ENCODE measurements around the gene CORO6.

The CORO6 gene

GRCh38 chr17:29590411-29591145 is 32.1 kb downstream of the CORO6 start:
- DNase-seq (ENCODE audit: low spot score), result peak; percentile 79

GRCh38 chr17:29589524-29590410 is 32.9 kb downstream of the CORO6 start, which contains the start of gene GIT1:
Gene GIT1 (minus strand): TSS chr17:29589648. CDS start chr17:29589378, 270 bp downstream.
- peak; percentile 97 for DNase-seq (ENCODE audit: low spot score)

GRCh38 chr17:29588562-29589411 is 33.9 kb downstream of the CORO6 start:
- peak; percentile 62 for DNase-seq (ENCODE audit: low spot score)

- DNase-seq (ENCODE audit: low spot score), result no peak
Measured at GRCh38 chr17:29588017-29588561, 34.6 kb downstream of the CORO6 start.

GRCh38 chr17:29587591-29587990 is 35.1 kb downstream of the CORO6 start:
- no peak for DNase-seq (ENCODE audit: low spot score)

GRCh38 chr17:29586676-29587469 is 35.8 kb downstream of the CORO6 start:
- no peak for DNase-seq (ENCODE audit: low spot score)

- no peak for DNase-seq (ENCODE audit: low spot score)
Measured at GRCh38 chr17:29585080-29585751, 37.5 kb downstream of the CORO6 start.

GRCh38 chr17:29584452-29585079 is 38.1 kb downstream of the CORO6 start:
- DNase-seq (ENCODE audit: low spot score), result no peak

GRCh38 chr17:29583324-29584248 is 39.1 kb downstream of the CORO6 start:
- DNase-seq (ENCODE audit: low spot score), result no peak

- no peak for DNase-seq (ENCODE audit: low spot score)
Measured at GRCh38 chr17:29582772-29583171, 39.9 kb downstream of the CORO6 start.

GRCh38 chr17:29582254-29582765 is 40.4 kb downstream of the CORO6 start:
- no peak for DNase-seq (ENCODE audit: low spot score)

- DNase-seq (ENCODE audit: low spot score), result no peak
Measured at GRCh38 chr17:29581583-29582253, 41.0 kb downstream of the CORO6 start.

GRCh38 chr17:29579866-29580771 is 42.6 kb downstream of the CORO6 start:
- peak; percentile 95 for DNase-seq (ENCODE audit: low spot score)

- DNase-seq (ENCODE audit: low spot score), result no peak
Measured at GRCh38 chr17:29578626-29579485, 43.9 kb downstream of the CORO6 start.

- DNase-seq (ENCODE audit: low spot score), result no peak
Measured at GRCh38 chr17:29577385-29578211, 45.1 kb downstream of the CORO6 start.

Measured in hepatic stellate cell (primary cell).